Memory B cell (primary cell): ENCODE measurements around the gene NRSN2.
A peak's percentile ranks its signal among the peaks of the same experiment; 100 is the strongest.

ENCODE experiments used
- ATAC-seq: fragments of 150-1000 bp; cut with Tn5 transposase; 2 replicates; pipeline ENCODE4 v1.10.0; 2021; ENCODE audit warnings: low read depth, mild to moderate bottlenecking, moderate library complexity
- DNase-seq, 2 donors: peaks; one replicate each; pipeline ENCODE4 v3.0.0; 2022; ENCODE audit warnings: low spot score in 2 of 2
- H3K27ac Mint-ChIP-seq: one replicate; pipeline ENCODE4 v1.8.0; 2022; ENCODE audit warnings: mild to moderate bottlenecking, moderate library complexity, mixed read lengths
- H3K27me3 Mint-ChIP-seq: one replicate; pipeline ENCODE4 v1.8.0; 2022; ENCODE audit warnings: mixed read lengths
- H3K36me3 Mint-ChIP-seq: one replicate; pipeline ENCODE4 v1.8.0; 2022; ENCODE audit warnings: mild to moderate bottlenecking, mixed read lengths
- H3K4me1 Mint-ChIP-seq: one replicate; pipeline ENCODE4 v1.8.0; 2022; ENCODE audit warnings: mixed read lengths
- H3K4me3 Mint-ChIP-seq: one replicate; pipeline ENCODE4 v1.8.0; 2022; ENCODE audit warnings: mild to moderate bottlenecking, moderate library complexity, mixed read lengths
- H3K9me3 Mint-ChIP-seq: one replicate; pipeline ENCODE4 v1.8.0; 2022; ENCODE audit warnings: mixed read lengths

Gene NRSN2

DNA sequence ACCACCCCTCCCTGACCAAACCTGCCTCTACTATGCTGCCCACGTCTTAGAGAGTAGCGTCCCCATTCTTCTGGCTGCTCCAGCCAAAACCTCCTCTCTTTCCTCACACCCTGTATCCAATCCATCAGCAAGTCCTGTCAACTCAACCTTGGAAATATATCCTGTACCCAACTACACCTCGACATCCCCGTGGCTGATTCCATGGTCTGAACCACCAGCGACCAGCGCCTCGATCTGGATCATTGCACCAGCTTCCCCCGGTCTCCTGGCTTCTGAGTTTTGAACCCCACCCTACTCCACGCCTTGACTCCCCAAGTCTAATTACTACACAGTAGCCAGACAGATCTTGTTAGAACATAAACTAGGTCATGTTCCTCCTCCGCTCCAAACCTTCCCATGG is 9.8 kb downstream of the NRSN2 start:
- Mint-ChIP-seq H3K4me1 (peaks cover 19% of the 10 kb centered on the region), H3K36me3 (no peaks in the 10 kb centered on the region), H3K9me3 (no peaks in the 10 kb centered on the region), H3K27ac (no peak overlapping the region), H3K4me3 (no peak overlapping the region), H3K27me3 (no peaks in the 10 kb centered on the region)
- no peak for ATAC-seq
- no peak for DNase-seq

DNA sequence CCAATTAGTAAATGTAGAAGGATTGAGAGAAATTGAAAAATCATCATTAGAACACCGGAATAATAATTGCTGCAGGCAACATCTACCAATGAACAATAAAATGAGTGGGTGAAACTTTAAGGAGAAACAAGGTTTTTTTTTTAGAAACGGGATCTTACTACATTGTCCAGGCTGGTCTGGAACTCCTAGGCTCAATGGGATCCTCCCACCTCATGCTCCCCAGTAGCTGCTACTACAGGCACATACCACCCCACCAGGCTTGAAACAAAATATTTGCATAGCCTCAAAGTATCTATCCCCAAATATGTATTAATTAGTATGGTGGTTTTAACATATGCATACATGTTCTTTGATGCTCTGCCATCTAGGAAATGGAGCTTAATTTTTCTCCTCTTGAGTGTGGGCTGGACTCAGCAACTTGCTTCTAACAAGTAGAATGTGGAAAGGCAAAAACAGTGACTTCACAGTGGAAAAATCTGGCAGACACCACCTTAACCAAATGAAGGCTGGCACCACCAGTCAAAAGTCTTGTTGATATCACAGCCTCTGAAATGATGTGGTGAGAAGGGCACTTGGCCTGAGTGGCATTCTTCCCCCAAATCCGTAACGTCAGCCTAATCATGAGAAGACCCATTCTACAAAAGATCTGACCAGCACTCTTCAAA is 12.1 kb downstream of the NRSN2 start:
- Mint-ChIP-seq H3K27me3 (no peaks in the 10 kb centered on the region), H3K4me3 (no peak overlapping the region), H3K4me1 (peaks cover 25% of the 10 kb centered on the region), H3K9me3 (no peaks in the 10 kb centered on the region), H3K36me3 (no peaks in the 10 kb centered on the region), H3K27ac (no peak overlapping the region)
- no peak for ATAC-seq
- DNase-seq: no peak

DNA sequence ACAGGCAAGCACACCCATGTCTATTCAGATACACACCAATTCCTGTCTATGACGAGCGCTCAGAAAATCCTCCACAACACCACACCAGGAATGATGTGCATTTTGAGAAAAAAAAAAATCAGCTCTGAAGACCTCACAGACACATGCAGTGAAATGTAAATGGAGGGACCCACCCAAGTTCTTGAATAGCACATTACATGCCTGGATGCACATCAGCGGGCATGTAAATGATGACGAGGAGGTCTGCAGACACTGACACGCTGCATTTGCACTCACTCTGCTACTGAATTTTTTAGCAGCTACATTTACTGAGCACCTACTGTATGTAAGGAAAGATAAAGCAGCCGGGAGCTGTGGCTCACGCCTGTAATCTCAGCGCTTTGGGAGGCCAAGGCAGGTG is 14.7 kb downstream of the NRSN2 start:
- Mint-ChIP-seq H3K27me3 (no peaks in the 10 kb centered on the region), H3K36me3 (no peaks in the 10 kb centered on the region), H3K27ac (peak overlapping the region; percentile 51), H3K4me1 (peaks cover 22% of the 10 kb centered on the region), H3K4me3 (peak overlapping the region; percentile 55), H3K9me3 (no peaks in the 10 kb centered on the region)
- DNase-seq: peak in 1 of 2 donors; percentile 23
- peak; percentile 98 for ATAC-seq

DNA sequence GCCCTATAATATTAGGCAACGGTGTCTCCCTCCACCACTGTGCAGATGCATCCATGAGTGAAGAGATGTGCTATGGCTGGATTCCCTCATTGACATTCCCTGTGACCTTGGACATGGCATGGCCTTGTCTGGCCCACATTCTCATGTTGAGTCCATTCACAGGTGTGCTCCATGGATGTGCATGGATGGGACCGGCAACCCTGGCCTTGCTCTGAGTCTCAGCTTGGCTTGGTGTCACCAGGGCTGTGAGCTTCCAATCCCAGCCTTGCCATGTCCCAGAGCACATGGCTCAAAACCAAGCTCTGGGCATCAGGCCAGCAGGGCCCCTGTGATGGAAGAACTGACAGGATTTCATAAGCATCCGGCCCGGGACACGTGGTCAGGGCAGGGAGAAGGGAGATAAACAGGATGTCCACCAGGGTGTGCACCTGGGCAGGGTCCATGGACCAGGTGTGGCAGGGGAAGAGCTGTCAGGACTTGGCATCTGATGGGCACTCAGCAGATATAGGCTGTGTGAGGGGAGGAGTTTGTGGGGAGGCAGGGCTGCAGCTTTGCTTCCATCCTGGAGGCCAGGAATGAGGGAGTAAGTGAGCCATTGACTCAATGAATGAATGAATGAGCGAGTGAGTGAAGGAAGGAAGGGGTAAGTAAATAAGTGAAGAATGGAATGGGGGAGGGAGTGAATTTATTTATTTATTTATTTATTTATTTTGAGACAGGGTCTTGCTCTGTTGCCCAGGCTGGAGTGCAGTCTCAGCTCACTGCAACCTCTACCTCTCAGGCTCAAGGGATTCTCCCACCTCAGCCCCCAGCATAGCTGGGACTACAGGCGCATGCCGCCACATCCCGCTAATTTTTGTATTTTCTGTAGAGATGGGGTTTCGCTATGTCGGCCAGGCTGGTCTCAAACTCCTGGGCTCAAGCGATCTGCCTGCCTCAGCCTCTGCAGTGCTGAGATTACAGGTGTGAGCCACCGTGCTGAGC is 15.7 kb downstream of the NRSN2 start:
- H3K27me3 Mint-ChIP-seq: no peaks in the 10 kb centered on the region
- no peaks in the 10 kb centered on the region for H3K9me3 Mint-ChIP-seq
- DNase-seq: no peak
- H3K27ac Mint-ChIP-seq: no peak overlapping the region
- ATAC-seq: no peak
- H3K36me3 Mint-ChIP-seq: no peaks in the 10 kb centered on the region
- H3K4me1 Mint-ChIP-seq: peaks cover 19% of the 10 kb centered on the region
- H3K4me3 Mint-ChIP-seq: no peak overlapping the region

DNA sequence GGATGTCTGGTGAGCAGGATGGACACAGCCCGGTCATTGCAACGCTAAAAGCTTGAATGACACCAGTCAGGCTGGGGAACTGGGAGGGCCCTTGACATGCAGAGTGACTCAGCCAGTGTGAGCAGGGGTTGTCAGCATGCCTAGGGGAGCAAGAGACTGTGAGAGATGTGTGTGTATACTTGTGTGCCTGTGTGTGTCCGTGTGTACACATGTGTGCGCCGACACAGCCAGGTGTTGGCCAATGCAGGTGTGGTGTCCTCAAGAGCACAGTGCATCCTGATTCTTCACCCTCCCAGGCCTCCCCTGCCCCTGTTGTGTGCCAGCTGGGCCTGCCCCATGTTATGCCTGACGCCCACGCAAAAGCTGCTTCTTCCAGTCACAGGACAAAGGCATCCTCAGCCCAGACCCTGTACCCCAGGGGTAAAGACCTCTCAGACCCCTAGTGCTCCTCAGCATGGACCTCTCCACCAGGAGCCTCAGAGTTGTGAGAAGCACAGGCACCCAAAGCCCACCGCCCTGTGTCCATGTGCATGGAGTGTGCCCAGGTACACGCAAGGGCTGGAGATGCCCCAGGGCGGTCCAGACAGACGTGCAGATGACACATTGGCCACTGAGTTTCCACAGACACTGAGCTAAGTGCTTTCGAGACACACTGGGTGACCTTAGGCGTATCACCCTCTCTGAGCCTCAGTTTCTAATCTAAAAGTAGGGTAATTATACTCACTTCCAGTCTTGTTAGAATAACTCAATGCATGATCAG is 16.6 kb downstream of the NRSN2 start:
- DNase-seq (no peak), ATAC-seq (no peak)
- Mint-ChIP-seq H3K27me3 (no peaks in the 10 kb centered on the region), H3K4me1 (peaks cover 19% of the 10 kb centered on the region), H3K4me3 (no peak overlapping the region), H3K9me3 (no peaks in the 10 kb centered on the region), H3K36me3 (no peaks in the 10 kb centered on the region), H3K27ac (no peak overlapping the region)

DNA sequence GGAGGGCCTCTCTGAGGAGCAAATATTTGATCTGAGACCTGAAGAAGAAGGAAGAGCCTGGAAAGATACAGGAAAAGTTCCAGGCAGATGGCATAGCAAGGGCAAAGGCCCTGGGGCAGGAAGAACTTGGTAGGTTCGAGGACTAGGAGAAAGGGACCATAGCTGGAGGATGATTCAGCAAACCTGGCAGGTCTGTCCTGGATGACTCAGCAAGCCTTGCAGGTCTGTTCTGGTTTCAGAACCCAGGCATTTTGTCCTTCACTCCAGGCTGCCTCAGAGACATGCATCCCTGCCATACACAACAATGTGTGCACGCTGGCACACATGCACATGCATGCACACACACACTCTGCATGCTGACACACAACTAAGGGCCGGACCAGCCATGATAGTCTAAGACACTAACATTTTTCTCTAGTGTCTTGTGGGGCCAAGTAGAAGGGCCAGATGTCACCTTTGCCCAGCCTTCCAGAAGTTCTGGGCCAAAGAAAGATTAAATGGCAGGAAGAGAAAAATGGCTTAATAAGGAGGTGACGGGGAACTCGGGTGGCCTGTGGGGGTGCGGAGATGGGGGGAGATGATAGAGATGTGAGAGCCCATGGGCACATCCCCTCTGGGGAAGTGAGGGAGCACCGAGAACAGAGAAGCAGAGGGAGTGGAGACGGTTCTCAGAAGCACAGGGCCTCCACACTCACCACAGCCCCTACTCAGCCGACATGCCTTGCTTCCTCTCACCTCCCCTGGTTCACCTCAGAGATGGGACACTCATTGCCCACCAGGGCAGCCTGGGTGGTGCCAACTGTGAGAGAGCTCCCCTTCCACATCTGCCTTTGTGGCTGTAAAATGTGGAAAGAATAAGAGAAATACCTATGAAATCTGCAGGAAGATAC is 18.2 kb downstream of the NRSN2 start:
- Mint-ChIP-seq H3K36me3 (no peaks in the 10 kb centered on the region), H3K27ac (peak overlapping the region; percentile 19), H3K27me3 (peaks cover 3% of the 10 kb centered on the region), H3K9me3 (no peaks in the 10 kb centered on the region), H3K4me3 (no peak overlapping the region), H3K4me1 (peaks cover 18% of the 10 kb centered on the region)
- ATAC-seq (no peak), DNase-seq (no peak)

DNA sequence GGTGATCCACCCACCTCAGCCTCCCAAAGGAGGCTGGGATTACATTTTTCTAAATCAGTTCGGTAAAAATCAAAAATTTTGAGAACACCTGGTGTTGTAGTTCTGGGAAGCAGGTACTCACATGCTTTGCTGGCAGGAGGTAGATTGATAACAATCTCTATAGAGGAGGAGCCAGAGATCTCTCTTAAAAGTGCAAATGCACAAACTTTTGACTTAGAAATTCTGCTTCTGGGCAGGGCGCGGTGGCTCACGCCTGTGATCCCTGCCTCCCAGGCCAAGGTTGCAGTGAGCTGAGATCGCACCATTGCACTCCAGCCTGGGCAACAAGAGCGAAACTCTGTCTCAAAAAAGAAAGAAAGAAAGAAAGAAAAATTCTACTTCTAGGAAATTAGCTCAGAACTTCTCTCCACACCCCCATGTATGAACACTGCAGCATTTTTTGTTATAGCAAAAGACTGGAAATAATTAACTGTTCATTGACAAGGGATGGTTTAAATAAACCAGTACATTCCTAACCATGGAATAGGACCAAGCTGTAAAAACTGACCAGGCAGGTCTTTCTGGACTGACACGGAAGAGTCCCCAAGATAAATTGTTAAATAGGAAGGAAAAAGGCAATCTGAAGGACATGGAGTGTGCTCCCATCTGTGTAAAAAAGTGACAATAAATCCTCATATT is 19.3 kb downstream of the NRSN2 start:
- Mint-ChIP-seq H3K4me3 (no peak overlapping the region), H3K27me3 (peaks cover 3% of the 10 kb centered on the region), H3K27ac (no peak overlapping the region), H3K9me3 (no peaks in the 10 kb centered on the region), H3K36me3 (no peaks in the 10 kb centered on the region), H3K4me1 (peaks cover 12% of the 10 kb centered on the region)
- no peak for ATAC-seq
- DNase-seq: no peak

DNA sequence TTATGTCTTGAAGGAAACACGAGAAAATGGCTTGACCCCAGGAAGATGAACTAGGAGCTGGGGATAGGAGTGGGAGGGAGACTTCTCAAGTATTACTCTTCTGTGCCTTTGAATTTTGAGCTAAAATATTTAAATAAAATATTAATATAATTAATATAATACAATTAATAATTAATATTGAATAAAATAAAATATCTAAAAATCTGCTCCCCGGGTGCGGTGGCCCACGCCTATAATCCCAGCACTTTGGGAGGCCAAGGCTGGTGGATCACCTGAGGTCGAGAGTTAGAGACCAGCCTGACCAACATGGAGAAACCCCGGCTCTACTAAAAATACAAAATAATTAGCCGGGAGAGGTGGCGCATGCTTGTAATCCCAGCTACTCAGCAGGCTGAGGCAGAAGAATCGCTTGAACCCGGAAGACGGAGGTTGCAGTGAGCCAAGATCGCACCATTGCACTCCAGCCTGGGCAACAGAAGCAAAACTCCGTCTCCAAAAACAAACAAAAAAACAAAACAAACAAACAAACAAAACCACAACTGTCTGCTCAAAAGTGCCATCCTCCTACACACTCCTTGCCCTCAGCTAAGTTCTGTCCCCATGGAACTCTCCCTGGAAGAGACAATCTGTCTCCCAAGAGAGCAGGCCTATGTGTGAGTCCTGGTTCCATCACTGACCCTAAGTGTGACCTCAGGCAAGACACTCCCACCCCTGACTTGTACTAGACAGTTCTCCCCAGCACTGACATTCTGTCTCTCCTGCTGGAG is 20.0 kb downstream of the NRSN2 start:
- peaks cover 3% of the 10 kb centered on the region for H3K27me3 Mint-ChIP-seq
- H3K4me1 Mint-ChIP-seq: peaks cover 7% of the 10 kb centered on the region
- DNase-seq (no peak), ATAC-seq (no peak)
- H3K4me3 Mint-ChIP-seq: no peak overlapping the region
- H3K36me3 Mint-ChIP-seq: no peaks in the 10 kb centered on the region
- H3K9me3 Mint-ChIP-seq: no peaks in the 10 kb centered on the region
- H3K27ac Mint-ChIP-seq: no peak overlapping the region

DNA sequence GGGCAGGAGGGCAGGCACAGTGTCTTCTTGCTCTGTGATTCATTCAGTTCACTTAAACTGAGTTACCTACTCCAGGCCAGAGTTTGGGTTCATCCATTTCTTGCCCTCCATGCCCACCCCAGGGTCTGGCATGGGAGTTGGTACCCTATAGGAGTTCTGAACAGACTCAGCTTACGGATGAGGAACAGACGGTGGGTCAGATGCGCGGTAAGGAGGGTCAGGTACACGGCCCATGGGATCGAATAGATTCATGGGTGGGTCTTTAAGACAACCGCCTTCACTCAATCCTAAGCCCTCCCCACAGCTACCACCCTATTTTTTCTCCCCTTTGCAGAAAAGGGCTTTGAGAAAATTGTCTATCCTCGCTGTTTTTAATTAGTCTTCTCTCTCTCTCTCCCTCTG is 20.6 kb downstream of the NRSN2 start:
- Mint-ChIP-seq H3K4me3 (no peak overlapping the region), H3K27ac (no peak overlapping the region), H3K27me3 (peaks cover 3% of the 10 kb centered on the region), H3K4me1 (peaks cover 5% of the 10 kb centered on the region), H3K9me3 (no peaks in the 10 kb centered on the region), H3K36me3 (no peaks in the 10 kb centered on the region)
- DNase-seq: no peak
- no peak for ATAC-seq

DNA sequence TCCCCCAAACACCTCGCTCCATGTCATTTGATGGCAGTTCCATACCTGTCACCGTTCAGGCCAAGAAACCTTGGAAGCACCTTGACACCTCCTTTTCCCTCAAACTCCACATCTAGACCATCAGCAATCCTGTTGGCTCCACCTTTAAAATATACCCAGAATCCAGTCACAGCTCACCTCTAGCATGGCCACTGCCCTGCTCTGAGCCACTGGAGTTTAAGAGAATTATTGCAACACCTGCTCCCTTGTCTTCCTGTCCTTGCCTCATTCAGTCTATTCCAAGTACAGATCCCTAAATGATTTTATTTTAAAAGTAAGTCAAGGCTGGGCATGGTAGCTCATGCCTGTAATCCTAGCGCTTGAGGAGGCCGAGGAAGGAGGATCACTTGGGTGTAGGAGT is 22.0 kb downstream of the NRSN2 start:
- H3K4me1 Mint-ChIP-seq: peaks cover 5% of the 10 kb centered on the region
- H3K4me3 Mint-ChIP-seq: no peak overlapping the region
- no peak overlapping the region for H3K27ac Mint-ChIP-seq
- H3K27me3 Mint-ChIP-seq: peaks cover 3% of the 10 kb centered on the region
- ATAC-seq (no peak), DNase-seq (no peak)
- no peaks in the 10 kb centered on the region for H3K9me3 Mint-ChIP-seq
- H3K36me3 Mint-ChIP-seq: no peaks in the 10 kb centered on the region

DNA sequence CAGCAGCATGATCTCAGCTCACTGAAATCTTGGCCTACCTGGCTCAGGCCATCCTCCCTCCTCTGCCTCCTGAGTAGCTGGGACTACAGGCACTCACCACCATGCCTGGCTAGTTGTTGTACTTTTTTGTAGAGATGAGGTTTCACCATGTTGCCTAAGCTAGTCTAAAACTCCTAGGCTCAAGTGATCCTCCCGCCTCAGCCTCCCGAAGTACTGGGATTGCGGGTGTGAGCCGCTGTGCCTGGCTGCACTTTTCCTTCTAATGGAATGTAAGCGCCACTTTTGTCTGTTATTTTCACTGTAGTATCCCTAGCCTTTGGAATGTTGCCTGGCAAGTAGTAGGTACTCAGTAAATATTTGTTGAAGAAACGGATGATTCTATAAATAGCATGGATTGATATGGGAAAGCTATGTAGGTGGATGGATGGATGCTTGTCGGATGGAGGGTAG is 23.3 kb downstream of the NRSN2 start:
- Mint-ChIP-seq H3K27me3 (peaks cover 3% of the 10 kb centered on the region), H3K9me3 (no peaks in the 10 kb centered on the region), H3K4me1 (peaks cover 5% of the 10 kb centered on the region), H3K27ac (no peak overlapping the region), H3K4me3 (no peak overlapping the region), H3K36me3 (no peaks in the 10 kb centered on the region)
- DNase-seq (no peak), ATAC-seq (no peak)

DNA sequence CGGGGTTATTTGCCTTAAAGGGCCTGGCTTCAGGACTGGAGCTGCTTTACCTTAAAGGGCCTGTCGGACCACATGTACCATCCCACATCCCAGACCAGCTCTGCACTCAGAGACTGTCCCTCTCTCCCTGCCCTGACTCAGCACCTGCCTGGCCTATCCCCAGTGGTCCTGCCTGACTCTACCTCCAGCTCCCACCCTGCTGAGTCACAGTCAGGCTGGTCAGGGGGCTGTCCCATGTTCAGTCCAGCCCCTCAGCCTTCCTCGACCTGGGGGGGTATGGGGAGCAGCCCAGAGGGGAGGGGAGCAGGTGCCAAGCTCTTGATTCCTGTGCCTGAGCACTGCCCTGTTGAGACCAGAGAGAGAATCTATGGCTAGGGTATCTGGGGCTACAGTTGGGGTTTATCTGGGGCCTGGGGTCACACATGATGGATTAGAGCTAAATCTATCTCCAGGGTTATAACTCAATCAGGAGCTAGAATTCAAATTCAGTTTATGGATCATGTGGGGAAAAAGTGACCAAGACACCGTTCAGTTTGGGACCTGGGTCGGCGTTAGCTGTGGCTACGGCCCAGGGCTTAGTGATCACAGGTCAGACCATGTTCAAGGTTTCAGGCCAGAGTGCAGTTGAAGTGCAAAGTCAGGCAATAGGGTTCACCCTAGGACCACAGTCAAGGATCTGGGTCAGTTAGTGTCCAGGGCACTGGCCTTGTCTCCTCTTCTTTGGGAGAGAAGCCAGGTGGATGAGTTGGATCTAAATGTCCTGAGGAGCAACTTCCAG is 24.3 kb downstream of the NRSN2 start:
- Mint-ChIP-seq H3K27ac (no peak overlapping the region), H3K9me3 (no peaks in the 10 kb centered on the region), H3K4me3 (no peak overlapping the region), H3K27me3 (peaks cover 3% of the 10 kb centered on the region), H3K4me1 (peaks cover 5% of the 10 kb centered on the region), H3K36me3 (no peaks in the 10 kb centered on the region)
- ATAC-seq (no peak), DNase-seq (no peak)
